Endothelial cell of umbilical vein (primary cell): Measurements from ENCODE around the gene ALOX15B. TPM values are rescaled to one million over a fixed set of nuclear protein-coding genes. Genes with fewer than 3 reads are reported as not detected.

Experiments used
- BruUV-seq: library from RNA; stranded (reverse); fragments of 400-500 nt; replicated peaks from 2 replicates; lab custom pipeline; 2021; lab: Mats Ljungman, UMichigan
- CTCF ChIA-PET: fragments of 300-600, 350-600 bp; sonication (Branson Sonifier 250); formaldehyde crosslinking; loops from one replicate; lab custom pipeline; 2021; ENCODE audit warnings: antibody characterized with exemption, inconsistent platforms; lab: Charles Lee
- POLR2A ChIA-PET: fragments of 300-600, 350-600 bp; sonication (Branson Sonifier 250); formaldehyde crosslinking; loops from one replicate; lab custom pipeline; 2021; ENCODE audit warnings: antibody characterized with exemption, inconsistent platforms; lab: Charles Lee
- DNase-seq: peaks from one replicate; pipeline ENCODE4 v3.0.0-alpha.2; 2011; ENCODE audit warnings: low read depth, low spot score
- FAIRE-seq: peaks from 2 replicates; lab custom pipeline; 2011; peaks lifted over from hg19 to GRCh38; lab: Jason Lieb, UNC
- H2AFZ ChIP-seq: 2 replicates; pipeline ENCODE4 v1.6.0; 2012; ENCODE audit warnings: low read depth, low read length, control low read depth, inconsistent platforms
- H3K27ac ChIP-seq: 2 replicates; pipeline ENCODE4 v1.5.1; 2011; ENCODE audit warnings: low read depth, mild to moderate bottlenecking, control low read depth, low read length, moderate library complexity; ENCODE audit not compliant: insufficient read depth
- H3K27me3 ChIP-seq, 2 experiments: 2 replicates each; pipeline versions ENCODE4 v1.6.0 to v1.6.1; 2011; ENCODE audit warnings: low read length in 2 of 2, mixed read lengths in 1 of 2; ENCODE audit not compliant: control insufficient read depth in 2 of 2, insufficient read depth in 2 of 2
- H3K36me3 ChIP-seq, 2 experiments: 2 replicates in 1 of 2; 3 replicates in 1 of 2; pipeline ENCODE4 v1.5.1; 2011; ENCODE audit warnings: low read length in 2 of 2, mild to moderate bottlenecking in 1 of 2, moderate library complexity in 1 of 2; ENCODE audit not compliant: control insufficient read depth in 2 of 2, insufficient read depth in 2 of 2; ENCODE audit errors: extremely low read depth in 1 of 2
- H3K4me1 ChIP-seq: 3 replicates; pipeline ENCODE4 v1.5.1; 2011; ENCODE audit warnings: mild to moderate bottlenecking, low read length; ENCODE audit not compliant: control insufficient read depth, insufficient read depth; ENCODE audit errors: extremely low read depth
- H3K4me2 ChIP-seq: 2 replicates; pipeline ENCODE4 v1.6.1; 2011; ENCODE audit warnings: low read length, control low read depth, mixed read lengths; ENCODE audit not compliant: insufficient read depth
- H3K4me3 ChIP-seq, 3 experiments: fragments of 200-600 bp in 1 of 3; sonication (generic), shearing (Covaris generic) in 1 of 3; replicated peaks in 1 of 3; 2 replicates each; pipeline ENCODE4 v1.5.1; 2011 to 2016; ENCODE audit warnings: control low read depth in 3 of 3, low read length in 3 of 3, mild to moderate bottlenecking in 2 of 3, inconsistent platforms in 1 of 3, low read depth in 1 of 3, moderate library complexity in 1 of 3; ENCODE audit not compliant: insufficient read depth in 1 of 3
- H3K79me2 ChIP-seq: 2 replicates; pipeline ENCODE4 v1.6.0; 2012; ENCODE audit warnings: low read length, inconsistent platforms; ENCODE audit not compliant: control insufficient read depth, insufficient read depth
- H3K9ac ChIP-seq: replicated peaks from 2 replicates; pipeline ENCODE3; 2011; ENCODE audit warnings: low read length, control low read depth; ENCODE audit not compliant: insufficient read depth; ENCODE audit errors: extremely low read depth
- H3K9me1 ChIP-seq: replicated peaks from 3 replicates; pipeline ENCODE4 v1.6.0; 2011; ENCODE audit warnings: mild to moderate bottlenecking, low read length; ENCODE audit not compliant: control insufficient read depth, insufficient read depth; ENCODE audit errors: extremely low read depth
- H3K9me3 ChIP-seq: replicated peaks from 2 replicates; pipeline ENCODE4 v1.5.1; 2012; ENCODE audit warnings: low read length, inconsistent platforms; ENCODE audit not compliant: control insufficient read depth, insufficient read depth
- H4K20me1 ChIP-seq: replicated peaks from 2 replicates; pipeline ENCODE3; 2011; ENCODE audit warnings: mild to moderate bottlenecking, low read length; ENCODE audit not compliant: control insufficient read depth, insufficient read depth; ENCODE audit errors: extremely low read depth
- EZH2 ChIP-seq: IDR thresholded peaks from 2 replicates; pipeline ENCODE4 v1.6.1; 2012; ENCODE audit warnings: borderline replicate concordance, low read depth, mild to moderate bottlenecking, moderate library complexity, low read length, inconsistent platforms; ENCODE audit not compliant: severe bottlenecking
- FOS ChIP-seq: IDR thresholded peaks from 2 replicates; pipeline ENCODE4 v1.6.1; 2011; ENCODE audit warnings: mild to moderate bottlenecking, low read length, moderate library complexity, borderline replicate concordance; ENCODE audit not compliant: insufficient read depth
- GATA2 ChIP-seq: IDR thresholded peaks from 2 replicates; pipeline ENCODE4 v1.7.0; 2011; ENCODE audit warnings: low read depth, mild to moderate bottlenecking, moderate library complexity, mixed read lengths, low read length; ENCODE audit not compliant: insufficient read length, insufficient read depth
- JUN ChIP-seq: IDR thresholded peaks from 2 replicates; pipeline ENCODE4 v1.6.1; 2011; ENCODE audit warnings: borderline replicate concordance, low read depth; ENCODE audit not compliant: insufficient read length, insufficient read depth
- MYC ChIP-seq: IDR thresholded peaks from one replicate; pipeline ENCODE4 v1.6.1; 2011; ENCODE audit warnings: mild to moderate bottlenecking, low read depth, low read length
- POLR2A ChIP-seq: IDR thresholded peaks from 2 replicates; pipeline ENCODE4 v1.6.1; 2012; ENCODE audit warnings: low read depth, mild to moderate bottlenecking, control low read depth, low read length
- dilution Hi-C: fragments of 300-500 bp; cut with MboI; formaldehyde crosslinking; loops from one replicate; pipeline ENCODE4 v1.15.0; 2019; ENCODE audit warnings: low sequenced_read_pairs; ENCODE audit not compliant: extremely low pct_ligation_motif_present
- intact Hi-C: fragments of 100-400 bp; cut with micrococcal nuclease; formaldehyde crosslinking; loops from one replicate; pipeline ENCODE4 v1.10.0; 2022
- polyA plus RNA-seq, 4 experiments: library from polyadenylated mRNA; depleted of rRNA in 3 of 4; stranded (reverse) in 3 of 4; unstranded in 1 of 4; fragments of >200 nt; gene quantifications; 2 replicates each; pipeline versions ENCODE4 v1.2.1 to v1.2.3, GENCODE V29; 2011 to 2012; ENCODE audit warnings: missing spikeins in 1 of 4
- total RNA-seq: library from RNA; stranded (reverse); gene quantifications from 2 replicates; pipeline ENCODE4 v1.2.3, GENCODE V29; 2021
- TF ChIP-seq, protein P1 (sequence below): IDR thresholded peaks from 2 replicates; pipeline ENCODE4 v1.6.1; 2011; ENCODE audit not compliant: insufficient read depth, insufficient read length
- TF ChIP-seq, protein P2 (sequence below), 2 donors: IDR thresholded peaks; 1 replicate in 1 of 2; 2 replicates in 1 of 2; pipeline ENCODE4 v1.5.1; 2011; ENCODE audit warnings: low read length in 2 of 2, mild to moderate bottlenecking in 2 of 2, moderate library complexity in 2 of 2, control low read depth in 1 of 2, inconsistent platforms in 1 of 2, low read depth in 1 of 2; ENCODE audit not compliant: insufficient read depth in 1 of 2; ENCODE audit errors: extremely low read depth in 1 of 2

Gene ALOX15B
- total and polyA plus RNA-seq, 2 donors (not counting 3 experiments of a cell fraction or from before 2014, with no cell fraction given) = not detected

DNA sequence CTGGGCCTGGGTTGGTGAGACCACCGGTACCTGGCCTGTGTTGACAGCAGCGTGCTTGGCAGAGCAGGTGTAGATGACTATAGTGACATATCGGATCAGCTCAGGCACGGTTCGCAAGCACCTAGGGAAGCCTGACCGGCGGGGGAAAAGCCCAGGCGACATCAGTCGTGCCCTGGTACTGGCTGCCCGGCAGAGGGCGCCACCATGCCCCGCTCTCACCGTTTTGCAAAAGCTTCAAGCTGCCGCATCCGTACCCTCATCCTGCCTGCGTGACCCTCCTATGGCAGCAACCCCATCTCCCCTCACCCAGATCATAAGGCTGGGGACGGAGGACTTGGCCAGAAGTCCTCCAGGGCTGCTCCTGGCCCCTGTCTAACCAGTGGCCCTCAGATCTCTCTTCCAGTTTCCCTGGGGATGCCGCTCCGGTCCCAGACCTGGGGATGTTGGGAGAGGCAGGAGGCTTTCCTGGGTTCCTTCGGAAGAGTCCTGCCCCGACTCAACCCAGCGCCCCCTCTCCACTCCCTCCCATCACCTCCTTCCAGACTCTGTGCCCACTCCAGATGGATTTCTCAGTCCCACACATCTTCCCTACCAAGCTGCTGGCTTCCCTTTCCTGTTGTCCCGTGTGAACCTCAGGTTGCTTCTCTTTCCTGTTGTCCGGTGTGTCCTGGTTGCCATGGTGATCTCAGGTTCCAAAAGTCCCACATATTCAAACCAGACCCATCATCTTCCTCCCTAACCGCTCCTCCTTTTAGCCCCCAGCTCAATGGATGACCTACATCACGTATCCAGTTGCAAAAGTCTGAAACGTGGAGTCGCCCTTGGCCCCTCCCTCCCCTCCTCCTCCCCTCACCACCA lies 35.0 kb downstream of the ALOX15B start:
- ChIA-PET CTCF (interaction anchor here (0.6 to 4.6 kb wide), 40 partner anchors 10 to 822 kb away, joined by 3 to 158 read pairs (median 4); partner anchors contain the start of genes ALOX12B, ALOXE3, HES7 and SLC25A35), POLR2A (interaction anchor here (1.1 kb wide), 1 partner anchor 99 kb away, joined by 3 read pairs; no protein-coding TSS in a partner anchor)
- H3K4me2 ChIP-seq = no peak overlapping the region

More for the DNA sequence above, 35.0 kb downstream of the ALOX15B start:
- Histone ChIP-seq H3K27me3 (peaks cover 35 to 38% of the 10 kb centered on the region in 2 experiments), H2AFZ (peak overlapping the region; percentile 31), H3K36me3 (no peaks in the 10 kb centered on the region), H3K4me1 (no peaks in the 10 kb centered on the region), H3K9ac (no peak overlapping the region), H3K9me1 (no peaks in the 10 kb centered on the region), H4K20me1 (no peaks in the 10 kb centered on the region), H3K79me2 (no peaks in the 10 kb centered on the region), H3K4me3 (no peak overlapping the region), H3K9me3 (no peaks in the 10 kb centered on the region), H3K27ac (no peak overlapping the region)
- no TSS peak for BruUV-seq
- FAIRE-seq (peak; percentile 87), DNase-seq (peak; percentile 59)
- dilution Hi-C loops = no loop called here
- intact Hi-C loops = no loop called here
- TF ChIP-seq, protein P1, sequence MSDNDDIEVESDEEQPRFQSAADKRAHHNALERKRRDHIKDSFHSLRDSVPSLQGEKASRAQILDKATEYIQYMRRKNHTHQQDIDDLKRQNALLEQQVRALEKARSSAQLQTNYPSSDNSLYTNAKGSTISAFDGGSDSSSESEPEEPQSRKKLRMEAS = no peak
- TF ChIP-seq, protein P2, sequence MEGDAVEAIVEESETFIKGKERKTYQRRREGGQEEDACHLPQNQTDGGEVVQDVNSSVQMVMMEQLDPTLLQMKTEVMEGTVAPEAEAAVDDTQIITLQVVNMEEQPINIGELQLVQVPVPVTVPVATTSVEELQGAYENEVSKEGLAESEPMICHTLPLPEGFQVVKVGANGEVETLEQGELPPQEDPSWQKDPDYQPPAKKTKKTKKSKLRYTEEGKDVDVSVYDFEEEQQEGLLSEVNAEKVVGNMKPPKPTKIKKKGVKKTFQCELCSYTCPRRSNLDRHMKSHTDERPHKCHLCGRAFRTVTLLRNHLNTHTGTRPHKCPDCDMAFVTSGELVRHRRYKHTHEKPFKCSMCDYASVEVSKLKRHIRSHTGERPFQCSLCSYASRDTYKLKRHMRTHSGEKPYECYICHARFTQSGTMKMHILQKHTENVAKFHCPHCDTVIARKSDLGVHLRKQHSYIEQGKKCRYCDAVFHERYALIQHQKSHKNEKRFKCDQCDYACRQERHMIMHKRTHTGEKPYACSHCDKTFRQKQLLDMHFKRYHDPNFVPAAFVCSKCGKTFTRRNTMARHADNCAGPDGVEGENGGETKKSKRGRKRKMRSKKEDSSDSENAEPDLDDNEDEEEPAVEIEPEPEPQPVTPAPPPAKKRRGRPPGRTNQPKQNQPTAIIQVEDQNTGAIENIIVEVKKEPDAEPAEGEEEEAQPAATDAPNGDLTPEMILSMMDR (IDR thresholded peaks at IDR 0.05; ENCODE audit: extremely low read depth in 1 of 2, insufficient read depth in 1 of 2, low read depth in 1 of 2, low read length in 2 of 2) = peak; percentile 92 to 98
- TF ChIP-seq GATA2 = no peak
- no peak for TF ChIP-seq EZH2
- TF ChIP-seq POLR2A = no peak
- TF ChIP-seq JUN = no peak
- no peak for TF ChIP-seq FOS
- no peak for TF ChIP-seq MYC
